GM11168 (cell line): ENCODE results near the gene AKIRIN1.
"Not testable (repeated sequence)": the region's sequence is repeated elsewhere in the genome, so short reads cannot be mapped to it uniquely, and the experiment has no call there.

ENCODE experiments used
- in situ Hi-C: fragments of 300-500 bp; cut with MboI; formaldehyde crosslinking; loops from one replicate; pipeline ENCODE4 v1.12.0; 2022; ENCODE audit warnings: low sequenced_read_pairs; ENCODE audit not compliant: unreplicated experiment

AKIRIN1 gene

DNA sequence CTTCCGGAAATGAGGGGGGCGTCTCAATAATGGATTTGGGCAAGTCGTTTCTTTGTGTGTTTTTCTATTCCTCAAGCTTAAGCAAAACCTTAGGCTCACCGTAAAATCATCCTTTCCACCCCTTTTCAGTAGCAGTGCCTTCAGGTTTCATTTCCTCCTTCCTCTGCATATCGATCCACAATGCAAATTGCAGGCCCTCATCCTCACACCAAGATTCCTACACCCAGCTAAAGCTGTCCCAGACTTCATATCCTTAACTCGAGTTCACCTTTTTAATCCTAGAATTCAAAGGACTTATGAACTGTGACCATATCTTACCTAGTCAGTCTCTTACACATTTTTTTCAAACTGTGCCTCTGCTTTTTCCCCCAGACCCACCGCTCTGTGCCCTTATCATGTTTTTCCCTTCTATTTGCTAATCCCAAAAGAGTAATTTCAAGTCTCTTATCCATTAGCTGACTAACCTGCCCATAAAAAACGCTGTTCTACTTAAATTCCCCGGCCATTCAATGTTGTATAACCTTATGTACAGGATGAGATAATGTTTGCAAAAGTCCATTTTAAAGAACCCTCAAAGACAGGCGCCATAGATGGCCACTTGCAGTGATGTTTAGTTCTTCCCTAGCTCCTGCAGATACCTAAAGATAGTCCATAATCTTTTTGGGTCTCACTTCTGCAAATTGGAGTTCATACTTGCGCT lies 1.5 kb downstream of the AKIRIN1 start:
- in situ Hi-C loops: no loop called here

DNA sequence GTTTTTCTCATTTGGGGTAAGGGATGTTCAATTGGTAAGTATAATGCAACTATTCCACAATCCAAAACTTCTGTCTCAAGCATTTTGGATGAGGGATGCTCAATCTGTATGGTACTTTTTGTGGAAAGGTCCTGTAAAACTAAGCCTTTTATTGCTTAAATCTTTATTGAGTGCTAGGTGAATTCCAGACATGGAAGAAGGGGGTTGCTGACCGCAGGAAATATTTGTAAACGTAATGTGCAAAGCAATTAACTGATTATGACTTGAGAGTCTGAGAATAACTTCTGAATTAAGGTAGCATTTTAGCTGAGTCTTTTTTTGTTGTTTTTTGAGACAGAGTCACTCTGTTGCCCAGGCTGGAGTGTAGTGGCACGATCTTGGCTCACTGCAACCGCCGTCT lies 3.1 kb downstream of the AKIRIN1 start:
- in situ Hi-C loops: no loop called here

DNA sequence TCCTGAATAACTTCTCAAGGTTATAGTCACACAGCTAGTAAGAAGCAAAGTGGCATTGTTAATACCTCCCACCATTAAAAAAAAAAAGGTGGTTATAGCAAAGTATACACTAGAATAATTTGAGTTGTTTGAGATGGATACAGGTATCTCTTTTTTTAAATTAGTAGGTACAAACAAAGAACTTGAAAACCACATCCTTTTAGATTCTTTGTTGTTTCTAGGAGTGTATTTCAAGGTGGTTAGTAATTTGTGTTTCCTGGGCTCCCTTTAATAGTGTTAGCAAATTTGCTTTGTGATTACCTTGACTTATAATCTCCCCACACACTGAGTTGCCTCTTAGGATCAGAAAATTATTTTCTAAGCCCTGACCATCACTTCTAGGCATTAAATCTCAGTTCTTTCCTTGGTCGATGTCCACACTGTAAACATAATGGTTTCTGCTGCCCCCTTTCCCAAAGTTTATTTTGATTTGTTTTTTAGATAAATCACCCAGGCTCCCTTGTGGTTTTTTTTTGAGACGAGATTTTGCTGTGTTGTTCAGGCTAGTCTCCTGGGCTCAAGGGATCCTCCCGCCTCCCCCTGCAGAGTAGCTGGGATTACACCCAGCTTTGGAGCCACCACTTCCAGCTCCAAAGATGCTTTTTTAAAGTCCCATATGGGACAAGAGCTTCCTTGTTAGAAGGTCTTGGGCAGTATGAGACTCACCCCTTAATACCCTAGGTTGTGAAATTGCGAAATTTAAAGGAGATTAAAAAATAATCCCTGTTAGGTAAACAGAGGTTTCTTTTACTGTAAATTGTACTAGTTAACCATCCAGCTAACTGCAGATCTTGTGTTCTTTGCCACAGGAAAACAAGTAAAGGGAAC lies 6.2 kb downstream of the AKIRIN1 start:
- in situ Hi-C loops: no loop called here

DNA sequence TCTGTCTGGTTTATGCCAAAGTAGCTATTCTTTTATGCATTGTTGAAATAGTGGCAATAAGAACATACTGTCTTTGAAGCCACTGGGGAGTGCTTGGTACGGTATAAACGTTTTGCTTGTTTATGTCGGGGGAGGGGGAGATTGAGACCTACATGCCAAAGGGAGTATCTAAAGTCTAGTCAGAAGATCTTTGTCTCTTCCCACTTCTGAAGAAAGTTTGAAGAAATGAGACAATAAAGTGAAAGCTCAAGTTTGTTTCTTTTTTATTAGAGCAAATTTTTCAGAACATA lies 6.8 kb downstream of the AKIRIN1 start:
- in situ Hi-C loops: no loop called here

DNA sequence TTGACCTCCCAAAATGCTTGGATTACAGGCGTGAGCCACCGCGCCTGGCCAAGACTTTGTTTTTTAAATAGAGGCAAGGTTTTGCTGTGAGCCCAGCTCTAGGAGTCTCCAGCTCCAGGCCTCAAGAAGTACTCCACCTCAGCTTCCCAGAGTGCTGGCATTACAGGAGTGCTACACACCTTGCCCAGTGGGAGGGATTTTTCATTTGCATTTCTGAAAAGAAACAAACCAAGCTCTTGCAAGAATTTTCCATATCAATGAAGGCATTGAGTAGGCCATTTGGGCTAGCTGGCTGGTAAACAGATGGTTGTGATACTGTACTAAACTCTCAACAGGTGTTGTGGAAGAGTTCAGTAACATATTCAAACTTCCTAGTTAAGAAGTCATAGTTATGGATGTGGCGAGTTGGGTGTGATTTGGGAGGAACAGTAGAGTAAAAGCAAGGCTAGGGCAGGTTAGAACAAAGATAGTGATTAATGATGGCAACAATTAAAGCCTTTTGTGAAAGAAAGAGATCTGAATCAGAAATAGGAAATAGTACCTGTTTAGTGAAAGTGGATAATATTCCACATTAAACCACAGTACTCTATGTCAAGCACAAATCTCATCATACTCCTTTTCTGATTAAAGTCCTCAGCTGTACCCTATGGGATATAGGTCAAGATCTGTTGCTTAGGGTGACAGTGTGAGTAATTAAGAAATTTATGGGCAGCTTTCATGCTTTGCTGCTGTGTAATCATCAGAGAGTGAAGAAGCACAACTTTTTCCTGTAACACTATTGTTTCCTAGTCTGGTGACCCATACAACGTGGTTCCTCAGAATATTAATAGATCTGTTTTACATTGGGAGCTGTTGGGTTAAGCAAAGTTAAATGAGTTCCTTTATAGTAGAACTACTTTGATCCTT lies 10.7 kb downstream of the AKIRIN1 start:
- in situ Hi-C loops: no loop called here

DNA sequence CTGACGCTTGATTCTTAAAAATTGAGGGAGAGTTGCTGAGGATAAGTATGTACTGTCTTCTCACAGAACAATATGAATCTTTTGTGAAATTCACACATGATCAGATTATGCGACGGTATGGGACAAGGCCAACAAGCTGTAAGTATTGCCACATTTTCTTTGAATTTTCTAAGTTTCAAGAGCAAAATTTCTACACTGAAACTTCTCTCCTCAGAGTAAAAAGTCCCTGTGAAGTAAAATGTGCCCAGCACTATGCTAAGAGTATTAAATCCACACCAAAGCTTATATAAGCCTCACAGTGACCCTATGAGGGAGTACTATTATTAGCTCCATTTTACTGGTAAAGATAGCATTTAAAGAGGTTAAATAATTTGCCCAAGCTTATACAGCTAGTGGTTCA lies 12.2 kb downstream of the AKIRIN1 start:
- in situ Hi-C loops: no loop called here

DNA sequence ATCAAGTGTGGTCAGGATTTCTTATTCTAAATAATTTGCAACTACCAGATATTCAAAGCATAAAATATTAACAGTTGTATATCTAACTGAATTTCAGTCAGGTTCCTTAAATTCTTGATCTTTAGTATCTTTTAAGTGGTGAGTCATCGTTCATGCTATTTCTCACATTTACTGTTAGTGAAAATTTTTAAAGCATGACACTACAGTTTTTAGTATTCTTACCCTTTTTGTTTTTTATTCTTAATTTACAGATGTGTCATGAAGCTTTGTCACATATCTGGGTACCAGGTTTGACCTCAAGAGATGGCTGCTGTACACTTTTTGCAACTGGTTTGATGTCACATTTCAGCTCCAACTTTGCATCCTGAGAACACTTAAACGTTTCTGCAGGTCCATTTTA lies 12.7 kb downstream of the AKIRIN1 start:
- in situ Hi-C loops: no loop called here

DNA sequence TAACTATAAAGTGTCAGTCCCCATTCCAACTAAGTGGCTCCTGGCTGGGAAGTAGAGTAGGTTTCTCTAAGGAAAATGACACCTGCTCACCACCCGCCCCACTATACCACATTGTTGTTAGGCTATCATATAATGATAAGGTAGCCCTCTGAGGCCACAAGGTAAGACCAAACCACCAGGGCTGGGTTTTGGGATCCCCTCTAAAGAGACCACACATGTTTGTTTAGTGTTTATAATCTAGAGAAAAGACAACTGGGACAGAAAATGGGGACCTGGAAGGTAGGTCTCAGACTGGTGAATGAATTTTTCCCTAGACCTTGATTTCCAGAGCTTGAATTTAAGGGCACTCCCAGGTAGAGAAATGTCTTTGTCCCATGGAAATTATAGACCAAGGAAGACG lies 15.2 kb downstream of the AKIRIN1 start:
- in situ Hi-C loops: no loop called here

DNA sequence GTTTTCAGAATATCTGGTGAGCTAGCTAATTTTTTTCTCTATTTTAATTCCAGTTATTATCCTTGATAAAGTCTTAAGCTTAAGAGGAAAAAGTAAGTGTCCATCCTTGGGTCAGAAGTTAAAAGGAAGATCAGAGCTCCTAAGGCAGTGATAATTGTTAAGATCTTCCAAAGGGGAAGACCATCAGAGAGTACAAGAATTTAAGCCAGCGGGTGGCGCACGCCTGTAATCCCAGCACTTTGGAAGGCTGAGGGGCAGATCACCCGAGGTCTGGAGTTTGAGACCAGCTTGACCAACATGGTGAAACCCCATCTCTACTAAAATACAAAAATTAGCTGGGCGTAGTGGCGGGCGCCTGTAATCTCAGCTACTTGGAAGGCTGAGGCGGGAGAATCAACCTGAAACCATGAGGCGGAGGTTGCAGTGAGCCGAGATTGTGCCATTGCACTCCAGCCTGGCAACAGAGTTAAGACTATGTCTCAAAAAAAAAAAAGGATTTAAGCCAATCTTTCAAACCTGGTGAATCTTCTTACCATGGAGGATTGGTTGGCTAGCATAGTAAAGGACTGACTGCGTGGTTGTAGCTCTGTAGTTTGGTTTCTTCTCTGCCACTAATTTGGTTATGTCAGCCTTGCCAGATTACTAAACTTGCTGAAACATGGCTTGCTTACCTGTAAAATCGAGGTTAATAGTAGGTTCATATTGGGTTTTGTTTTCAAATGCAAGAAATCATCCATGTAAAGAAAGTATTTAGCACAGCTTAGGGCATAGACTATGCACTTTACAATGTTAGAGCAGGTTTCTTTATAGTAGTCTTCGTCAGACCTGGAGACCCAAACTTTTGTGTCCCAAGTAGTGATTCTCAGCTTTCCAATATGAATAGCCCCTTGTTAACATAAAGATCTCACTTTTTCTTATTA lies 15.9 kb downstream of the AKIRIN1 start:
- in situ Hi-C loops: no loop called here

DNA sequence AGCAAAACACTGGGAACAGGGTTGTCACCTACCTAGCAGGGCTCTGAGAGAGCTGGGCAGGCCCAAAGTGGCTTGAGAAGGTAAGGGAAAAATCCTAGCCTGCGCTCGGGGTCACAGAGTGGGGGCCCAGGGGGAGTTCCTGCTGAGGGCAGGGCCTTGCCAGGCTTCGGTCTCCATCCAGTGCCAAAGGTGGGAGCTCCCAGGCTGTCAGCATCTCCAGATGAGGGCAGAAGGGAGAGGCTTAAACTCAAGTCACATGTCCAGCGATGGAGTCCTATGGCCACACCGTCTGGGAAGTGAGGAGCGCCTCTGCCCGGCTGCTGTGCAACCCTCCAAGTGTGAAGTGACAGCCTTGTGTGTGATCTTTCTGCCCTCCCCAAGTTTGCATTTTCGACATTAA lies 23.9 kb downstream of the AKIRIN1 start:
- in situ Hi-C loops: not testable (repeated sequence)

DNA sequence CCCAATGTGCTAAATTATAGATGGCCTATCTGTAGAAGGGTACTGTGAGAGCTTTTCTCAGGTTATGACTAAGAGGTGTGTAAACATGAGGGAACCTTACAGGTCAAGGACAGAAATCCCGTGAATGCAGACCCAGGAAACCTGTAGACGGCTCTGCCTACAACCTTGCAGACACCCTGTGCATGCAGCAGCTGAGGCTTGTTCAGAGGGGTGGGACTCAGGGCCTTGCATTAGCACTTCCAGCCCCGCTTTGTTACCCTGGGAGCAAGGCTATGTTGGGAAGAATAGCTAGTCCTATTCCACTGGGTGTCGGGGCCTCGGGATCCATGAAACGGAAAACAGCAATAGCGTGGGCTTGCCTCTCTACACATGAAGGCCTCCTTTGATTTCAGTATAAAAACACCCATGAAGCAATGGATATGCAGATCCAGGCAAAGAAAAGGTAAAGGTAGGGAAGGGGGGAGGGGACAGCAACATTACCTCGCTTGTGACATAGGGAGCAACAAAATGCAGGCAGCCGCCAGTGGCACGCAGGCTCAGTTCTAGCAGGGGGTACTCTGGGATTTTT lies 25.6 kb downstream of the AKIRIN1 start:
- in situ Hi-C loops: no loop called here

DNA sequence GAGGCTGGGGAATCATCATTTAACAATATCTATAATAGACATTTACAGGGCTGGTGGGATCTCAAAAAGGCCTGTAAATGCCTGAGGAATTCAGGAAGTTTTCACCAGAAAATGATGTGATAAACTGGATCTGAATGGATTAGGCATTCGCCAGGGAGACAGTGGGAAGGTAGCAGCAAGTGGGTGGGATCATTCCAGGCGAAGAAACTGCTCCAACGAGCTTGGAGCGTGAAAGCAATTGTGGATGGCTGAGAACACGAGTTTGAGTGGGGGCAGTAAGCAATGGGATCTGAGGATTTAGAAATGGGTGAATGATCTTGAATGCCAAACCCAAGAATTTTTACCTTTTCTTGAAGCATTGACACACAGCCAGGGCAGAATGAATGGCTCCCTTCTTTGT lies 26.2 kb downstream of the AKIRIN1 start:
- in situ Hi-C loops: no loop called here

DNA sequence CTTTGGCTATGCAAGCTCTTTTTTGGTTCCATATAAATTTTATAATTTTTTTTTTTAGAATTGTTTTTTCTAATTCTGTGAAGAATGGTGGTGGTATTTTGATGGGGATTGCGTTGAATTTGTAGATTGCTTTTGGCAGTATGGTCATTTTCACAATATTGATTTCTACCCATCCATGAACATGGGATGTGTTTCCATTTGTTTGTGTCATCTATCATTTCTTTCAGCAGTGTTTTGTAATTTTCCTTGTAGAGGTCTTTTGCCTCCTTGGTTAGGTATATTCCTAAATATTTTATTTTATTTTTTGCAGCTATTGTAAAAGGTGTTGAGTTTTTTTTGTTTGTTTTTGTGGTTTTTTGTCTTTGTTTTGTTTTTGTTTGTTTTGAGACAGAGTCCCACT lies 29.4 kb downstream of the AKIRIN1 start:
- in situ Hi-C loops: not testable (repeated sequence)

DNA sequence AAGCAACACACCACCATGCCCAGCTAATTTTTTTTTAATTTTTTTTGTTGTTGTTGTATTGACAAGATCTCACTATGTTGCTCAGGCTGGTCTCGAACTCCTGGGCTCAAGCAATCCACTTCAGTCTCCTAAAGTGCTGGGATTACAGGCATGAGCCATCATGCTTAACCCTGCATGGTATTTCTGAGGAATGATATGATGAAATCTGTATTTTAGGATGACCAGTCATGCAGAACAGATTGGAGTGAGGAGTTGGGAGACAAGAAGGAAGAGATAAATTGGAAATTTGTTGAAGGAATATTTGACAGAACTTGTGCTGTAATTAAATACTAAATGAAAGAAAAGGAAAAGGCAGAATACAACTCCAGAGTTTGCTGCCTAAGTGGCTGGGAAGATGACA lies 30.4 kb downstream of the AKIRIN1 start:
- in situ Hi-C loops: no loop called here

DNA sequence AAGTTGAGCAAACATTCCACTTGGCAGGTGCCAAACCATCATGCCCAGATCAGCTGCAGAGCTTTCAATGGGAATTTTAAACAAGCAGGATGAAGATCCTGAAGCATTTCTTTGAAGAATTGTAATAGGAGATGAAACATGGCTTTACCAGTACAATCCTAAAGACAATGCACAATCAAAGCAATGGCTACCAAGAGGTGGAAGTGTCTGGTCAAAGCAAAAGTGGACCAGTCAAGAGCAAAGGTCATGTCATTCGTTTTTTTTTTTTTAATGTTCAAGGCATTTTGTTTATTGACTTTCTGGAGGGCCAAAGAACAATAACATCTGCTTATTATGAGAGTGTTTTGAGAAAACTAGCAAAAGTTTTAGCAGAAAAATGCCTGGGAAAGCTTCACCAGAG lies 32.1 kb downstream of the AKIRIN1 start:
- in situ Hi-C loops: no loop called here

DNA sequence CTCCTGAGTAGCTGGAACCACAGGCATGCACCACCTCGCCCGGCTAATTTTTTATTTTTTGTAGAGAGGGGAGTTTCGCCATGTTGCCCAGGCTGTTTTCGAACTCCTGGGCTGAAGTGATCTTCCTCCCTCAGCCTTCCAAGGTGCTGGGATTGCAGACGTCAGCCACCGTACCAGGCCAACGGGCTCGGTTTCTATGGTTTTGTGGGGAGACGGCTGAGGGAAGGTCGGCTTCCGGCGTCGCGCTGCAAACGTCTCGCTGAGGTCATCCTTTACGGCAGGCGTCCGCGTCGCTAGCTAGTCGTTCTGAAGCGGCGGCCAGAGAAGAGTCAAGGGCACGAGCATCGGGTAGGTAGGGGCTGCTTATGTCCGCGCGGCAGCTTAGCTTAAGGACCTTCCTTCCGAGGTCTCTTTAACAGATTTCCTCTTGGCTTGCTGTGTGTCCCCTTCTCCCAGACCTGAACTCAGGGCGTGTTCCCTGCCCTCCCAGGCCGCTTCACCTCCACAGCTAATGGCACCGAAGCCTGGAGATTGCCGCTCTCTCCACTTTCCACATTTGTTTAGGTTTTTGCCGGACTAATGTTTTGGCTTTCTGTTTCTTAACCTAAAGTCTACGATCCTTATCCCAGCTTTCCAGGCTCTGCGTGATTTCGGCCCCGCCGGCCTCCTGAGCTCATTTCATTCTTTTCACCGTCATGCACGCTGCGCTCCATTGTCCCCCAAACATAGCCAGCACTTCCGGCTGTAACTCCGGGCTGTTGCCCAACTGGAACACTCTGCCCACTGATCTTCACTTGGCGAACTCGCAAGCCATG lies 35.2 kb downstream of the AKIRIN1 start, which contains the start of gene NDUFS5:
Gene NDUFS5 (plus strand): TSS at position 300 of the 815 bp plus-strand sequence. CDS start 2,375 bp downstream, outside the sequence.
- in situ Hi-C loops: no loop called here

DNA sequence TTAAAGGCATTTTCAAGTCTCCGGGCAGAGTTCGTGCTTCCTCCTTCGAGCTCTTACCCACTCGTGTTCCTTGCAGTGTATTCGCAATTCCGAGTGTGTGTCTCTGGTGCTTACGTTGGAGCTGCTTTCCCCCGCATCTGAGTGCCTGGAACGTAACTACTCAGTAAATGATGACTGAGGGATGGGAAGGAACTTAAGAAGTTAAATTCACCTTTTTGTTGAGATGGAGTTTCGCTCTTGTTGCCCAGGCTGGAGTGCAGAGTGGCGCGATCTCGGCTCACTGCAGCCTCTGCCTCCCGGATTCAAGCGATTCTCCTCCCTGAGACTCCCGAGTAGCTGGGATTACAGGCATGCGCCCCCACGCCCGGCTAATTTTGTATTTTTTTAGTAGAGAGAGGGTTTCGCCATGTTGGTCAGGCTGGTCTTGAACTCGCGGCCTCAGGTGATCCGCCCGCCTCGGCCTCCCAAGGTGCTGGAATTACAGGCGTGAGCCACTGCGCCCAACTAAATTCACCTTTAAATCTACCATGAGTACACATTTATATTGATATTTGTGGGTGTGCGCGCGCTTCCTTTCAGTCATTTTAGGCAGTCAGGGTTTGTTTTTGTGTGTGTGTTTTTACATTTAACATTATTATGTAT lies 35.9 kb downstream of the AKIRIN1 start:
- in situ Hi-C loops: no loop called here

DNA sequence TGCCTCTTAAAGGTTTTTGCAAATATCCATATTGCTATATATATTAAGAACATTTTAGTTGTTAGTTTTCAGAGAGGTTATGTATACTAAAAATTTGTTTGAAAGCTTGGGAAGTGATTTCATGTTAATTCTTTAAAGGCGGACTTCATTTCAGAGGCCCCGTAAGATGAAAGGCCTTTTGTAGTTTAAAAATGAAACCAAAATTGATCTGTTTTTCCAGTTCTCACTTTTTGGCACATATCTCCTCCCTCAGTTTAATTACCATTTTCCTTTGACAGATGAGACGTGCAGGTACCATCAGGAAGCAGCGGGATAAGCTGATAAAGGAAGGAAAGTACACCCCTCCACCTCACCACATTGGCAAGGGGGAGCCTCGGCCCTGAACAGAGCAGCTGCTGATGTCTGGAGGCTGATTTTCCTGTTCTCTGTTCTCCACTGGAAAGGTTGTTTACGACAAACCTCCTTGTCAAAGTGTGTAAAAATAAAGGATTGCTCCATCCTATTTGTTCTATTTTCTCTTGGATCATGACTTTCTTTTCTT lies 43.1 kb downstream of the AKIRIN1 start:
- in situ Hi-C loops: no loop called here
